Tibial nerve (tissue), 3 donors: ENCODE results near the gene PDIA6.

Source experiments
- POLR2A ChIP-seq, 2 donors: fragments of 450-650 bp; IDR thresholded peaks; one replicate each; pipeline ENCODE4 v1.6.1; 2017; ENCODE audit warnings: antibody characterized with exemption in 2 of 2, mild to moderate bottlenecking in 2 of 2, moderate library complexity in 2 of 2
- TF ChIP-seq, protein P1 (sequence below), 5 experiments: fragments of 200-600 bp in 3 of 5; fragments of 450-650 bp in 2 of 5; sonication (generic) in 3 of 5; IDR thresholded peaks; one replicate each; pipeline ENCODE4 v1.5.1; 2016 to 2019; ENCODE audit warnings: antibody characterized with exemption in 5 of 5, mild to moderate bottlenecking in 3 of 5, moderate library complexity in 2 of 5

GRCh38 chr2:10814571-10815331 lies 2.2 kb upstream of the PDIA6 start:
- TF ChIP-seq, protein P1, sequence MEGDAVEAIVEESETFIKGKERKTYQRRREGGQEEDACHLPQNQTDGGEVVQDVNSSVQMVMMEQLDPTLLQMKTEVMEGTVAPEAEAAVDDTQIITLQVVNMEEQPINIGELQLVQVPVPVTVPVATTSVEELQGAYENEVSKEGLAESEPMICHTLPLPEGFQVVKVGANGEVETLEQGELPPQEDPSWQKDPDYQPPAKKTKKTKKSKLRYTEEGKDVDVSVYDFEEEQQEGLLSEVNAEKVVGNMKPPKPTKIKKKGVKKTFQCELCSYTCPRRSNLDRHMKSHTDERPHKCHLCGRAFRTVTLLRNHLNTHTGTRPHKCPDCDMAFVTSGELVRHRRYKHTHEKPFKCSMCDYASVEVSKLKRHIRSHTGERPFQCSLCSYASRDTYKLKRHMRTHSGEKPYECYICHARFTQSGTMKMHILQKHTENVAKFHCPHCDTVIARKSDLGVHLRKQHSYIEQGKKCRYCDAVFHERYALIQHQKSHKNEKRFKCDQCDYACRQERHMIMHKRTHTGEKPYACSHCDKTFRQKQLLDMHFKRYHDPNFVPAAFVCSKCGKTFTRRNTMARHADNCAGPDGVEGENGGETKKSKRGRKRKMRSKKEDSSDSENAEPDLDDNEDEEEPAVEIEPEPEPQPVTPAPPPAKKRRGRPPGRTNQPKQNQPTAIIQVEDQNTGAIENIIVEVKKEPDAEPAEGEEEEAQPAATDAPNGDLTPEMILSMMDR (IDR thresholded peaks at IDR 0.05): no peak
- TF ChIP-seq POLR2A (IDR thresholded peaks at IDR 0.05): no peak
